GM12878 (cell line): Measurements from ENCODE around the gene CFAP97. TPM values are rescaled to one million over a fixed set of nuclear protein-coding genes. Genes with fewer than 3 reads are reported as not detected.

Source experiments
- ASH2L ChIP-seq: fragments of 300-600, 200-600 bp; sonication (generic); IDR thresholded peaks from 2 replicates; pipeline ENCODE4 v1.6.1; 2017; ENCODE audit warnings: low read depth, mild to moderate bottlenecking, borderline replicate concordance
- BACH1 ChIP-seq: fragments of 450-650 bp; IDR thresholded peaks from 2 replicates; pipeline ENCODE4 v1.6.1; 2017; ENCODE audit warnings: mild to moderate bottlenecking, borderline replicate concordance
- CREB1 ChIP-seq: IDR thresholded peaks from 2 replicates; pipeline ENCODE4 v1.6.1; 2012; ENCODE audit warnings: low read depth, mild to moderate bottlenecking, inconsistent platforms
- CTCF ChIP-seq, 3 experiments: IDR thresholded peaks in 2 of 3; conservative IDR thresholded peaks in 1 of 3; 2 replicates each; pipeline ENCODE4 v1.5.1; 2011; ENCODE audit warnings: low read depth in 3 of 3, low read length in 3 of 3, mild to moderate bottlenecking in 3 of 3, control low read depth in 2 of 3, moderate library complexity in 2 of 3, inconsistent platforms in 1 of 3, mixed read lengths in 1 of 3; ENCODE audit not compliant: control insufficient read depth in 2 of 3, insufficient read depth in 1 of 3; ENCODE audit errors: extremely low read depth in 1 of 3
- EGR1 ChIP-seq, 2 experiments: IDR thresholded peaks; 1 replicate in 1 of 2; 2 replicates in 1 of 2; pipeline ENCODE4 v1.6.1; 2011 to 2012; ENCODE audit warnings: low read depth in 2 of 2, low read length in 2 of 2, borderline replicate concordance in 1 of 2, mild to moderate bottlenecking in 1 of 2, moderate library complexity in 1 of 2
- ESRRA ChIP-seq: IDR thresholded peaks from 2 replicates; pipeline ENCODE4 v1.6.1; 2012; ENCODE audit warnings: mild to moderate bottlenecking, low read length, improper control_type of control experiment
- FOS ChIP-seq: IDR thresholded peaks from 3 replicates; pipeline ENCODE4 v1.6.1; 2011; ENCODE audit warnings: borderline replicate concordance; ENCODE audit not compliant: insufficient read length; ENCODE audit errors: extremely low read depth
- GATAD2B ChIP-seq: fragments of 450-650 bp; conservative IDR thresholded peaks from 2 replicates; pipeline ENCODE4 v1.6.1; 2017; ENCODE audit warnings: low read depth, mild to moderate bottlenecking, moderate library complexity
- JUND ChIP-seq: IDR thresholded peaks from 2 replicates; pipeline ENCODE4 v1.6.1; 2012; ENCODE audit warnings: low read depth, mild to moderate bottlenecking, low read length, improper control_type of control experiment, moderate library complexity
- KDM1A ChIP-seq: fragments of 200-600 bp; sonication (generic); IDR thresholded peaks from 2 replicates; pipeline ENCODE4 v1.6.1; 2016; ENCODE audit warnings: borderline replicate concordance
- MEF2A ChIP-seq: IDR thresholded peaks from 2 replicates; pipeline ENCODE4 v1.6.1; 2011; ENCODE audit warnings: low read depth, mild to moderate bottlenecking, low read length, moderate library complexity; ENCODE audit not compliant: insufficient read depth
- NBN ChIP-seq: fragments of 450-650 bp; IDR thresholded peaks from 2 replicates; pipeline ENCODE4 v1.6.1; 2016
- NFXL1 ChIP-seq: fragments of 450-650 bp; IDR thresholded peaks from 2 replicates; pipeline ENCODE4 v1.6.1; 2017; ENCODE audit warnings: antibody characterized with exemption, mild to moderate bottlenecking, borderline replicate concordance
- NFYB ChIP-seq: IDR thresholded peaks from 2 replicates; pipeline ENCODE4 v1.6.1; 2011; ENCODE audit warnings: low read depth, mild to moderate bottlenecking, low read length, improper control_type of control experiment, moderate library complexity; ENCODE audit not compliant: insufficient read depth
- NKRF ChIP-seq: fragments of 450-650 bp; conservative IDR thresholded peaks from 2 replicates; pipeline ENCODE4 v1.6.1; 2017; ENCODE audit warnings: mild to moderate bottlenecking, moderate library complexity
- POU2F2 ChIP-seq: IDR thresholded peaks from 3 replicates; pipeline ENCODE4 v1.6.1; 2011; ENCODE audit warnings: low read depth, mild to moderate bottlenecking, low read length, borderline replicate concordance
- RCOR1 ChIP-seq: conservative IDR thresholded peaks from 2 replicates; pipeline ENCODE4 v1.6.1; 2012; ENCODE audit warnings: low read depth, low read length, improper control_type of control experiment
- REST ChIP-seq: IDR thresholded peaks from 2 replicates; pipeline ENCODE4 v1.6.1; 2012; ENCODE audit warnings: mild to moderate bottlenecking, low read depth, low read length
- SMAD5 ChIP-seq: IDR thresholded peaks from 2 replicates; pipeline ENCODE4 v1.6.1; 2016; ENCODE audit warnings: antibody characterized with exemption, low read depth
- SMC3 ChIP-seq: IDR thresholded peaks from 2 replicates; pipeline ENCODE4 v1.6.1; 2011; ENCODE audit warnings: low read length, improper control_type of control experiment, borderline replicate concordance
- TAF1 ChIP-seq: IDR thresholded peaks from 2 replicates; pipeline ENCODE4 v1.6.1; 2011; ENCODE audit warnings: mild to moderate bottlenecking, low read depth, low read length, borderline replicate concordance
- TBL1XR1 ChIP-seq: IDR thresholded peaks from 2 replicates; pipeline ENCODE4 v1.6.1; 2012; ENCODE audit warnings: low read depth, low read length, improper control_type of control experiment
- YY1 ChIP-seq: IDR thresholded peaks from 2 replicates; pipeline ENCODE4 v1.6.1; 2011; ENCODE audit warnings: low read depth, mild to moderate bottlenecking, low read length
- polyA plus RNA-seq, 11 experiments: library from polyadenylated mRNA; depleted of rRNA in 4 of 11; unstranded in 6 of 11; stranded (reverse) in 5 of 11; fragments of >200 nt; fragmentation: Nextera tagmentation in 4 of 11; fragmentation: Illumina TruSeq in 1 of 11; extraction: Ambion mirVana in 4 of 11; extraction: Trizol in 1 of 11; gene quantifications; 1 replicate in 1 of 11; 2 replicates in 10 of 11; pipeline versions ENCODE4 v1.2.1 to v1.2.3, GENCODE V29; 2011 to 2016; ENCODE audit warnings: inconsistent platforms in 2 of 11, missing spikeins in 2 of 11, low read depth in 1 of 11
- total RNA-seq, 4 experiments: library from RNA; depleted of rRNA in 3 of 4; stranded (reverse); fragments of >200 nt in 3 of 4; fragmentation: Illumina TruSeq in 1 of 4; extraction: Trizol in 1 of 4; gene quantifications; 2 replicates each; pipeline versions ENCODE4 v1.2.1 to v1.2.3, GENCODE V29; 2013 to 2021

The CFAP97 gene
- total and polyA plus RNA-seq, 10 of the 15 experiments (the other 5 are each of a cell fraction or from before 2014, with no cell fraction given), result 26.4 to 62.7 (median 48.0) TPM

GRCh38 chr4:185142912-185143600 lies 60.7 kb downstream of the CFAP97 start, which contains the start of gene SLC25A4 (continued):
- TF ChIP-seq YY1, result peak; percentile 32
- TF ChIP-seq ASH2L, result 0 out of 2 replicates have a peak, but pooled peaks have one; percentile 38
- TF ChIP-seq REST, result peak; percentile 46; the same call in 1 of the 2 replicates
- TF ChIP-seq SMAD5, result peak; percentile 82
- peak; percentile 43 to 58 (median 48); a peak in 5 of 6 replicates for TF ChIP-seq CTCF (IDR thresholded peaks at IDR 0.05 in 2 of 3, conservative IDR thresholded peaks at IDR 0.05 in 1 of 3; ENCODE audit: control insufficient read depth in 2 of 3, extremely low read depth in 1 of 3, insufficient read depth in 1 of 3, low read depth in 3 of 3, low read length in 3 of 3)
- TF ChIP-seq EGR1 (IDR thresholded peaks at IDR 0.05; ENCODE audit: borderline replicate concordance in 1 of 2, low read depth in 2 of 2, low read length in 2 of 2), result peak; percentile 78 to 95
- TF ChIP-seq NKRF, result peak; percentile 78
- peak; percentile 92 for TF ChIP-seq BACH1
- 0 out of 2 replicates have a peak, but pooled peaks have one; percentile 6 for TF ChIP-seq MEF2A
- peak; percentile 90 for TF ChIP-seq TAF1
- no peak for TF ChIP-seq JUND
- TF ChIP-seq NFXL1, result no peak
- peak; percentile 87; the same call in 2 of the 3 replicates for TF ChIP-seq POU2F2
- TF ChIP-seq ESRRA, result peak; percentile 78; the same call in 1 of the 2 replicates
- peak; percentile 76; the same call in 1 of the 2 replicates for TF ChIP-seq NFYB
- no peak for TF ChIP-seq FOS
- peak; percentile 98 for TF ChIP-seq RCOR1
- no peak for TF ChIP-seq SMC3
- TF ChIP-seq GATAD2B, result peak; percentile 92; the same call in 1 of the 2 replicates
- no peak for TF ChIP-seq KDM1A
- peak; percentile 39; the same call in 1 of the 2 replicates for TF ChIP-seq TBL1XR1
- 0 out of 2 replicates have a peak, but pooled peaks have one; percentile 40 for TF ChIP-seq NBN
- peak; percentile 25; the same call in 1 of the 2 replicates for TF ChIP-seq CREB1
